ENCODE results near the gene SMIM27.
"Not testable (repeated sequence)": the region's sequence is repeated elsewhere in the genome, so short reads cannot be mapped to it uniquely, and the experiment has no call there.

DNA sequence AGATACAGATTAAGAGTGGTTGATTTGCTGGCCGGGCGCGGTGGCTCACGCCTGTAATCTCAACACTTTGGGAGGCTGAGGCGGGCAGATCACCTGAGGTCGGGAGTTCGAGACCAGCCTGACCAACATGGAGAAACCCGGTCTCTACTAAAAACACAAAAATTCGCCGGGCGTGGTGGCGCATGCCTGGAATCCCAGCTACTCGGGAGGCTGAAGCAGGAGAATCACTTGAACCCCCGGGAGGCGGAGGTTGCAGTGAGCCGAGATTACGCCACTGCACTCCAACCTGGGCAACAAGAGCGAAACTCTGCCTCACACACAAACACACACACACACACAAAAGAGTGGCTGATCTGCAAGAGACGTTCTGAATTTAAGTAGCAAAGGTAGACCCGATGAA lies 3.9 kb upstream of the SMIM27 start:
- TF ChIP-seq CTCF (conservative IDR thresholded peaks at IDR 0.05; ENCODE audit: low read depth, low read length); POLR2A (IDR thresholded peaks at IDR 0.05; ENCODE audit: low read depth, low read length): not testable (repeated sequence)

Measured in IMR-90 (cell line).